T1000 (cell line): ENCODE data around the gene ARHGDIA.

ENCODE experiments used
- DNase-seq: peaks from one replicate; lab custom pipeline; 2025; ENCODE audit warnings: mixed read lengths; lab: John Stamatoyannopoulos, UW

ARHGDIA gene

GRCh38 chr17:81865358-81865732 lies 5.8 kb downstream of the ARHGDIA start:
- DNase-seq = no peak

- no peak for DNase-seq
Measured at GRCh38 chr17:81863833-81864768, 7.0 kb downstream of the ARHGDIA start.

DNA sequence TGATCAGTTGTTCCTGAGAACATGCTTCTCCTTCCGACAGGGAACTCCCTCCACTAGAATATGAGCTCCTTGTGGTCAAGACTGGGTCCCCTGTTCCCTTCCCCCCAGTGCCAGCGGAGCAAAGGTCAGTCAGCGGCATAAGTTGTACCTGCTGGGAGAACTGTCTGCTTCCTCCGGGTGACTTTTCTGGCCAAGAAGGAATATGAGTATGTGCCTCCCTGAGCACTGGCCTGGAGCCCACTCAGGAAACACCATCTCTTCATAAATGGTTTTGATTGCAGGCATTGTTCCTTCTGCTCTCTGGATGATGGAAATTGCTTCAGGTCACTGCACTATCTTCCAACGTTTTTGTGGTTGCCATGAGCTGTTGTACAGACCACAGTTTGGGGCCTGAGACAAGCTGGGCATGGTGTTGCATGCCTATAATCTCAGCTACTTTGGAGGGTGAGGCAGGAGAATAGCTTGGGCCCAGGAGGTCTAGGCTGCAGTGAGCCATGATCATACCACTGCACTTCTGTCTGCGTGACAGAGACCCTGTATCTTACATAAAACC lies 7.9 kb downstream of the ARHGDIA start:
- DNase-seq = no peak

GRCh38 chr17:81860756-81861568 lies 10.2 kb downstream of the ARHGDIA start:
- peak; percentile 99 for DNase-seq

DNA sequence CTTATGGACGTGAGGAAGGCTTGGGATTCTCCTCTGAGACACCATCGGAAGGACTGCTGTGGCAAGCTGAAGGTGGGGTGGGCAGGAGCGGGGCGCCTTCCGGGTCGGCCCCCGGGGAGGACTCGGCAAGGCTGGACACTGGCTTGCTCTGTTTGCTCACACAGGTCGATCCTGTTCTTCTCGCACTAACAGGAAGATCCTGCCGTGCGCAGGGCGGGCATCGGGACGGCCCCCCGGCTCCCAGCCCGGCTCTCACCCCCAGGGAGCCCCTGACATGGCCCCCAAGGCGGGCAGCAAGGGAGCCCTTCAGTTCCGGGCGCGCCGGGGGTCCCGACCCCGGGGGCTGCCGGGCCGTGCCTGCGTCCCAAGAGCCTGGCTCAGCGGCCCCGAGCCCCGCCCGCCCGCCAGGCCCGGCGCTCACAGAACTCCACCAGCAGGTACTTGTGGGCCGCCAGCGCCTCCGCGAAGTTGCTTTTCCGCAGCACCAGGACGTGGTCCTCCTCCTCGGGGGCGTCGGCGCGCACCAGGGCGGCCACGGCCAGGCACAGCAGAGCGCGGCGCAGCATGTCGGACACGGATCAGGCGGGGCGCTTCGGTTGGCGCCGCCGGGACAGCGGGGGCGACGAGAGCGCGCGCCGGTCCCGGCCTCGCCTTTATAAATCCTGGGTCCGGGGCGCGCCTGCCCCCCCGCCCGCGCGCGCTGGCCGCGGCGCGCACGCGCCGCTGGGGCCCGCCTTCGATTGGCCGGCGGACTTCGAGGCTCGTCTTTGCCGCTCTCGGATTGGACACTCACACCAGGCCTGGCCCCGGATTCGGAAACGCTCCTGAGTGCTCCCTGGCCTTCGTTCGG lies 11.0 kb downstream of the ARHGDIA start, which contains the start of gene P4HB:
Gene P4HB, minus strand, starts transcription at position 630 of the 850 bp plus-strand sequence. Its CDS starts 64 bp downstream, at position 566.
- DNase-seq = no peak

DNA sequence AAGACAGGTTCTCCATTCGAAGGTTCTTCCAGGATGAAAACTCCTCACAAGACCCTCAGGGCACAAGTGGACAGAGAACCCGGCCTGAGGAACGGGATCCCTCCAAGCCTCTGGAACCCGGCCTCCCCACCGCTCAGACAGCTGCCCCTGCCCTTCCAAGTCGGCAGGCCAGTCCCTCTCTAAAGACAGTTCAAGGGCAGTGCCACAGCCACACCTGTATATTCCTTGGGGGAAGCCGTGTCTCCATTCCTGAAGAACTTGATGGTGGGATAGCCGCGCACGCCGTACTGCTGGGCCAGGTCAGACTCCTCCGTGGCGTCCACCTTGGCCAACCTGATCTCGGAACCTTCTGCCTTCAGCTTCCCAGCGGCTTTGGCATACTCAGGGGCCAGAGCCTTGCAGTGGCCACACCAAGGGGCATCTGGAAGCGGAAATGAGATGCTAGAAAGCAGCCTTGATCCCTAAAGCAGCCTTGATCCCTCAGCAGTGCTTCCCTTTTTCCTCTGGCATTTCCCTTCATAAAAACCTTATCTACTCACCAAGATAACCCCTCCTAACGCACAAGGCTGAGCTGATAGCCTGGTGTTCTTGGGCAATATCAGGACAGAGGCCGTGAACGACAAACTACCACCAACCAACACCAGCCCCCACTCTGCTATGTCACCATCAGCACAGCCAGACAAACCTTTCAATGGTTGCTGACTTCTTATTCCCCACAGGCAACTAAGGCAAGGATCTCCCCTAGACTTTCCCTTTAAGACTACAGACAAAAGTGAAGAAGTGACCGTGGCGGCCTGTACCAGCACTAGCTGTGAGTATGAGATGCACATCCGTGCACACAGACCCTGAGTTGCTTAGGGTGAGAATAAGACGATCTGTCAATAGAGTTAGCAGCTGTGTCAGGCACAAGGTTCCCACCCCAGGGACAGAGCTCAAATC lies 11.9 kb downstream of the ARHGDIA start:
- DNase-seq = no peak

GRCh38 chr17:81858170-81858966 lies 12.8 kb downstream of the ARHGDIA start:
- no peak for DNase-seq

GRCh38 chr17:81854974-81855774 lies 16.0 kb downstream of the ARHGDIA start:
- no peak for DNase-seq

- no peak for DNase-seq
Measured at GRCh38 chr17:81852237-81852636, 18.9 kb downstream of the ARHGDIA start.

- DNase-seq = no peak
Measured at GRCh38 chr17:81851423-81851822, 19.7 kb downstream of the ARHGDIA start.

GRCh38 chr17:81849457-81849856 lies 21.7 kb downstream of the ARHGDIA start:
- DNase-seq = no peak

DNA sequence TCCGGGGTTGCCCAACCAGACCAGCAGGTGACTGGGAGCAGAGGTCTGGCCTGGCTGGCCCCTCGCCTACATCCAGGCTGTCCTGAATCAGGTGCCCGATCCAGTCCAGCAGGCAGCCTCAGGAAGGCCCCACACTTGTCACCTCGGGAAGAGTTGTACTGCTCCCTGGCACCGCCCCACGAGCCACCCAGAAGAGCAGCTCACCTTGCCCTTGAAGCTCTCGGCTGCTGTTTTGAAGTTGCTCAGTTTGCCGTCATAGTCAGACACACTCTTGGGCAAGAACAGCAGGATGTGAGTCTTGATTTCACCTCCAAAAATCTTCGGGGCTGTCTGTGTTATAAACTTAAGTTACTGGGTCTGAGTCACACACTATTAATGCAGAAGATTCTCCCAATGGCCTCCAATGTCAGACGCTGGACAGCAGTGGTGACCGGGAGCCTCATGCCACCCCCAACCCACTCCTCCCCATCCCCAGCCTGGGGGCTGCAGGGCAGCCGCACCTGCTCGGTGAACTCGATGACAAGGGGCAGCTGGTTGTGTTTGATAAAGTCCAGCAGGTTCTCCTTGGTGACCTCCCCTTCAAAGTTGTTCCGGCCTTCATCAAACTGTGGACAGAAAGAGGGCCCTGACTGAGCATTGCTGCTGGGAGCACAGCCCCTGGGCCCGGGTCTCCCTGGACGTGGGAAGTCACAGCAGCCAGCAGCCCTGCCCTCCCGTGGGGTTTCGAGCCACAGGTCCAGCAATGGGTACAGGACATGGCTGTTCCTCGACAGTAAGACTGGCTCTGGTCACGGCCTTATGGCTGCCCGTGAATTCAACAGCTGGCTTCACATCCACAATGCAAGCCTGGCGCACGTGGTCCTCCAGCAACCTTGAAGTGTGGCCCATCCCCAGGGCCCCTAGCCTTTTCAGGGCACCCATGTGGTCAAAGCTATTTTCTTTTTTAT lies 24.1 kb downstream of the ARHGDIA start:
- no peak for DNase-seq

DNA sequence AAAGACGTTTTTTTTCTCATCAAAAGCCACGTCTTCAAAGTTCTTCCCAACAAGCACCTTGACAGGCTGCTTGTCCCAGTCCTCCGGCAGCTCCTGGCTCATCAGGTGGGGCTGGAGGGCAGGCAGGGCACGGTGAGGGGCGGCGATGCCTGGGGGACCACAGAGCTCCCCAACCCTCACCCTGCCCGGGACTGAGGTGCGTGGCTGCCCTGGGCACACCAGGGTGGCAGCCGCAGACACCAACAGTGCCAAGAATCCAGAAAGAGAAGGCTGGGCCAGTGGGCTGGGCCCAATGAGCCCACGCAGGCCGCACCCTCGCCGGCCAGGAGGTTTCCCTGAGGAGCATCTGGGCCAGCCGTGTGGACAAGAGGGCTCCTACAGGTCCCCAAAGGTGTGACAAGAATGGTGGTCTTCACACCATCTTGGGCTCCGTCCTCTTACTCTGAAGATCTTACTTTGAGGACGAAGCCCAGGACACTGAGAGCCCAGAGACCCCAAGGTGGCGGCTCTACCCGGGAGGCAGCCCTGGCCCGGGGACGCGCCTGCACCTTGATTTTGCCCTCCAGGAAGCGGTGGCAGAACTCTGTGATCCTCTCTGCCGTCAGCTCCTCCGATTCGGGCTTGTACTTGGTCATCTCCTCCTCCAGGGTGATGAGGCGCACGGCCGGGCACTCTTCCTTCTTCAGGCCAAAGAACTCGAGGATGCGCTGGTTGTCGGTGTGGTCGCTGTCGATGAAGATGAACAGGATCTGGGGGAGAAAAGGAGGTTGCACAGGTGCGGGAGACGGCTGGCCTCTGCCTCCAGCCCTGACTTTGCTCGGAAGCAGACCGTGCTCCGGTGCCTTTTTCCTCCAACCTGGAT lies 25.0 kb downstream of the ARHGDIA start:
- DNase-seq = no peak

- DNase-seq = no peak
Measured at GRCh38 chr17:81845361-81845760, 25.8 kb downstream of the ARHGDIA start.

DNA sequence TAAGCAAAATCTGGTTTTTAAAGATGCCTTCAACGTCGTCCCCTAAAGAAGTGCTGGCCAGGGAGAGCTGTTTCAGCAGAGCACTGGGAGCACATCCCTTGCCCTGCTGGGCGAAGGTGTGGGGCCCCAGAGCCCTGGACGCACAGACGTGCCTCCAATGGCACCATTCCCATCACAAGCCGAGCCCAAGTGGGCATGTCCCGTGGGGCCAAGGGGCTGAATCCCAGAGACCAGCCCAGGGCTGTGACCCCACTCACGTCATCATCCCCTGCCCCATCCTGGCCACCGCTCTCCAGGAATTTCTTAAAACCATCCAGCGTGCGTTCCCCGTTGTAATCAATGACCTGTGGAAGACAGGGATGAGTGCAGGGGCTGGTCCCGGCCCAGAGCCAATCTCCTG lies 26.2 kb downstream of the ARHGDIA start:
- DNase-seq = no peak

DNA sequence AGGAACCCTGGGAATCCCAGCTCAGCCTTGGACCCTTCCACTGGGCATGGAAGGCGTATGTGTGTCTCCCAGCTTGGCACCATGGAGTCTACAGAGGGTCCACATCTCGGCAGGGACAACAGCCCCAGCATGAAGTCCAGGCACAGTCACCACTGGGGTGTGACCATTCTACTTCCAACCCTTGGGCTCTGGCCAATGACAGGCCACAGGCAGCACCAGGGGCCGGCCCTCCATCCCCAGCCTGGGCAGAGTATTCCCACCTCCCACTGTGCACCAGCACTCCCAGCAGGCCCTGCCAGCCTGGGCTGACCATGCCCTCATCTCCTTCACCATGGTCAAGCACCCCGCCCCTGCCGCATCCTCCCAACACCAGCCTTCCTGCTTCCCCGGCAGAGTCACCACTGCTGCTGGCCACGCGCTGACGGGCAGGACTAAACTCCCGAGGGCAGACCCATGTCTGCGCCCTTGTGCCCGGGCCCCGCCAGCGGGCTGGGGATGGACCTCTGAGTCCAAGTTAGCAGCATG lies 26.7 kb downstream of the ARHGDIA start:
- no peak for DNase-seq
